ENCODE data around the gene RERG.

DNA sequence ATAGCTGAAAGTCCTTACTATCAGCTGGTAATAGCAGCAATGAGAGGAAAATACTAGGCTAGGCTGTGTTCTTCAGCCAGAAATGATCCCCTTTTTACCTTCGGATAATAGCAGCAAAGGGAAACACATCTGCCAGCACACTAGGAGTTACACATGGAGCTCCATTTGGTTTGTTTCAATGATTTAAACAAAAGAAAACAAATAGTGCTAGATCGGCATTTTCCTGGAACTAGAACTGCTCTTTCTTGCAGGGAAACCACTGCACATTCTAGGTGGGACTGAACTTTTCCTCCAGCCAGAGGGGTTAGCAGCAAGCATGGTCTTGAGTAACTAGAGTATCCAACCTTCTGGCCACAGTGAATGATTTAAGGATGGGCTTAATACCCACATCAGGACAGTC, 130.8 kb downstream of the RERG start:
- TF ChIP-seq TAF1 (IDR thresholded peaks at IDR 0.05; ENCODE audit: low read depth, low read length) (no peak), POLR2A (IDR thresholded peaks at IDR 0.05; ENCODE audit: low read depth, low read length) (no peak), POLR2AphosphoS5 (IDR thresholded peaks at IDR 0.05; ENCODE audit: low read depth, low read length) (no peak), SPI1 (IDR thresholded peaks at IDR 0.05; ENCODE audit: low read depth, low read length) (no peak), PAX5 (IDR thresholded peaks at IDR 0.05; ENCODE audit: insufficient read depth, low read length, severe bottlenecking) (no peak)
